HG03039 (cell line): ENCODE measurements around the gene NELL1.

Source experiments
- ATAC-seq: cut with Tn5 transposase; IDR thresholded peaks from one replicate; pipeline ENCODE4 v1.9.1; 2021; ENCODE audit warnings: mild to moderate bottlenecking, moderate library complexity; ENCODE audit not compliant: unreplicated experiment

Gene NELL1

GRCh38 chr11:21306739-21307358 is 637.5 kb downstream of the NELL1 start:
- ATAC-seq, result no peak

- no peak for ATAC-seq
Observed at GRCh38 chr11:21307874-21308273, 638.5 kb downstream of the NELL1 start.

GRCh38 chr11:21316591-21316990 is 647.2 kb downstream of the NELL1 start:
- ATAC-seq, result no peak

- ATAC-seq, result no peak
Observed at GRCh38 chr11:21321072-21321471, 651.7 kb downstream of the NELL1 start.

- ATAC-seq, result no peak
Observed at GRCh38 chr11:21321530-21321929, 652.1 kb downstream of the NELL1 start.

- no peak for ATAC-seq
Observed at GRCh38 chr11:21323617-21324016, 654.2 kb downstream of the NELL1 start.

- no peak for ATAC-seq
Observed at GRCh38 chr11:21343204-21343603, 673.8 kb downstream of the NELL1 start.

GRCh38 chr11:21346361-21346760 is 677.0 kb downstream of the NELL1 start:
- no peak for ATAC-seq

- ATAC-seq, result no peak
Observed at GRCh38 chr11:21350613-21351012, 681.2 kb downstream of the NELL1 start.

- no peak for ATAC-seq
Observed at GRCh38 chr11:21353425-21353824, 684.0 kb downstream of the NELL1 start.

- ATAC-seq, result no peak
Observed at GRCh38 chr11:21364866-21365624, 695.7 kb downstream of the NELL1 start.

- no peak for ATAC-seq
Observed at GRCh38 chr11:21369947-21370346, 700.6 kb downstream of the NELL1 start.

- no peak for ATAC-seq
Observed at GRCh38 chr11:21371044-21371443, 701.7 kb downstream of the NELL1 start.

- ATAC-seq, result no peak
Observed at GRCh38 chr11:21372672-21373071, 703.3 kb downstream of the NELL1 start.

GRCh38 chr11:21374376-21374775 is 705.0 kb downstream of the NELL1 start:
- ATAC-seq, result no peak

- ATAC-seq, result no peak
Observed at GRCh38 chr11:21385669-21386440, 716.5 kb downstream of the NELL1 start.

GRCh38 chr11:21390430-21390829 is 721.0 kb downstream of the NELL1 start:
- no peak for ATAC-seq

- ATAC-seq, result no peak
Observed at GRCh38 chr11:21396342-21397008, 727.1 kb downstream of the NELL1 start.

- ATAC-seq, result no peak
Observed at GRCh38 chr11:21398195-21398594, 728.8 kb downstream of the NELL1 start.

GRCh38 chr11:21401496-21401895 is 732.1 kb downstream of the NELL1 start:
- ATAC-seq, result no peak

GRCh38 chr11:21402274-21402673 is 732.9 kb downstream of the NELL1 start:
- no peak for ATAC-seq
